ENCODE data around the gene SLC25A27.

DNA sequence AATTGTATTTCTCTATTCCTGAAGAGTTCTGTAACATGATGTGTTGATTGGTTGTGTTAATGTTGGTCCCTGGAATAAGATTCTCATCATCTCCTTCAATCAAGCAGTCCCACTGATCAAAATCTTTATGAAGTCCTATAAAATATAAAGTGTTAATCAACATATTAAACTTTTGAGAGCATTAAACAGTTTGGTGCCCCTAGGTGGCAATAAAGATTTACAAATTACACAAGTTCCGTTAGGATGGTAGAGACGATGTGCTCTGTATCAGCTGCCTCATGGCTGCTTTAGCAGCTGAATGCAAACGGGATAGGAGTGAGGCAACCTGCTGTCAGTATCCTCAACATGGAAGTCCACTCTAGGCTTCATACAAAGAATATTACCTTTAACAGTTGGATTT lies 51.8 kb downstream of the SLC25A27 start:
- TF ChIP-seq CTCF (IDR thresholded peaks at IDR 0.05) (no peak), POLR2A (IDR thresholded peaks at IDR 0.05) (no peak)
